ENCODE results near the gene DSEL.

The DSEL gene

GRCh38 chr18:67516539-67517443, at the start of gene DSEL:
TSS of gene DSEL (minus strand) at chr18:67516720. CDS start at chr18:67514608, 2,112 bp downstream.
- in situ Hi-C loops (cut with HindIII; ENCODE audit: low sequenced_read_pairs) = no loop called here

- in situ Hi-C loops (cut with HindIII; ENCODE audit: low sequenced_read_pairs) = no loop called here
These were observed 36.9 kb upstream of the DSEL start for GRCh38 chr18:67553437-67553836.

GRCh38 chr18:67550872-67551520, 34.5 kb upstream of the DSEL start:
- in situ Hi-C loops (cut with HindIII; ENCODE audit: low sequenced_read_pairs) = no loop called here

GRCh38 chr18:67549946-67550345, 33.4 kb upstream of the DSEL start:
- in situ Hi-C loops (cut with HindIII; ENCODE audit: low sequenced_read_pairs) = no loop called here

GRCh38 chr18:67545681-67546080, 29.2 kb upstream of the DSEL start:
- in situ Hi-C loops (cut with HindIII; ENCODE audit: low sequenced_read_pairs) = no loop called here

- in situ Hi-C loops (cut with HindIII; ENCODE audit: low sequenced_read_pairs) = no loop called here
These were observed 24.0 kb upstream of the DSEL start for GRCh38 chr18:67540559-67540958.

GRCh38 chr18:67531929-67532328, 15.4 kb upstream of the DSEL start:
- in situ Hi-C loops (cut with HindIII; ENCODE audit: low sequenced_read_pairs) = no loop called here

GRCh38 chr18:67525328-67526099, 9.0 kb upstream of the DSEL start:
- in situ Hi-C loops (cut with HindIII; ENCODE audit: low sequenced_read_pairs) = no loop called here

GRCh38 chr18:67520351-67520921, 3.9 kb upstream of the DSEL start:
- in situ Hi-C loops (cut with HindIII; ENCODE audit: low sequenced_read_pairs) = no loop called here

GRCh38 chr18:67519592-67519991, 3.1 kb upstream of the DSEL start:
- in situ Hi-C loops (cut with HindIII; ENCODE audit: low sequenced_read_pairs) = no loop called here

- in situ Hi-C loops (cut with HindIII; ENCODE audit: low sequenced_read_pairs) = no loop called here
These were observed 2.0 kb upstream of the DSEL start for GRCh38 chr18:67518566-67518965.

- in situ Hi-C loops (cut with HindIII; ENCODE audit: low sequenced_read_pairs) = no loop called here
These were observed 885 bp upstream of the DSEL start for GRCh38 chr18:67517444-67517765.

- in situ Hi-C loops (cut with HindIII; ENCODE audit: low sequenced_read_pairs) = no loop called here
These were observed 480 bp downstream of the DSEL start for GRCh38 chr18:67515942-67516538.

- in situ Hi-C loops (cut with HindIII; ENCODE audit: low sequenced_read_pairs) = no loop called here
These were observed 1.5 kb downstream of the DSEL start for GRCh38 chr18:67514901-67515540.

- in situ Hi-C loops (cut with HindIII; ENCODE audit: low sequenced_read_pairs) = no loop called here
These were observed 2.1 kb downstream of the DSEL start for GRCh38 chr18:67514465-67514864.

GRCh38 chr18:67513280-67513679, 3.2 kb downstream of the DSEL start:
- in situ Hi-C loops (cut with HindIII; ENCODE audit: low sequenced_read_pairs) = no loop called here

GRCh38 chr18:67511840-67512239, 4.7 kb downstream of the DSEL start:
- in situ Hi-C loops (cut with HindIII; ENCODE audit: low sequenced_read_pairs) = no loop called here

- in situ Hi-C loops (cut with HindIII; ENCODE audit: low sequenced_read_pairs) = no loop called here
These were observed 5.7 kb downstream of the DSEL start for GRCh38 chr18:67510831-67511230.

GRCh38 chr18:67509741-67510391, 6.7 kb downstream of the DSEL start:
- in situ Hi-C loops (cut with HindIII; ENCODE audit: low sequenced_read_pairs) = no loop called here

GRCh38 chr18:67508146-67508545, 8.4 kb downstream of the DSEL start:
- in situ Hi-C loops (cut with HindIII; ENCODE audit: low sequenced_read_pairs) = no loop called here
